GM18951 (cell line): ENCODE results near the gene DSCAML1.

Source experiments
- POLR2A ChIP-seq: IDR thresholded peaks from 4 replicates; pipeline ENCODE4 v1.6.1; 2011; ENCODE audit warnings: mild to moderate bottlenecking; ENCODE audit not compliant: insufficient read length, insufficient read depth; ENCODE audit errors: extremely low read depth
- in situ Hi-C: fragments of 300-500 bp; cut with MboI; formaldehyde crosslinking; loops from one replicate; pipeline ENCODE4 v1.12.0; 2022; ENCODE audit warnings: low sequenced_read_pairs, mixed read lengths, inconsistent platforms; ENCODE audit not compliant: unreplicated experiment

The DSCAML1 gene

GRCh38 chr11:117684111-117684510 lies 112.9 kb downstream of the DSCAML1 start:
- in situ Hi-C loops, result no loop called here
- TF ChIP-seq POLR2A, result no peak

GRCh38 chr11:117681438-117681837 lies 115.6 kb downstream of the DSCAML1 start:
- no peak for TF ChIP-seq POLR2A
- in situ Hi-C loops, result no loop called here

- TF ChIP-seq POLR2A, result no peak
- in situ Hi-C loops, result no loop called here
Measured at GRCh38 chr11:117679461-117679860, 117.6 kb downstream of the DSCAML1 start.

GRCh38 chr11:117678658-117679406 lies 118.2 kb downstream of the DSCAML1 start:
- in situ Hi-C loops, result no loop called here
- no peak for TF ChIP-seq POLR2A

GRCh38 chr11:117677729-117678310 lies 119.2 kb downstream of the DSCAML1 start:
- no peak for TF ChIP-seq POLR2A
- in situ Hi-C loops, result no loop called here

GRCh38 chr11:117676501-117676900 lies 120.5 kb downstream of the DSCAML1 start:
- TF ChIP-seq POLR2A, result no peak

GRCh38 chr11:117673602-117674001 lies 123.4 kb downstream of the DSCAML1 start:
- in situ Hi-C loops, result no loop called here

More at GRCh38 chr11:117676501-117676900, 120.5 kb downstream of the DSCAML1 start:
- in situ Hi-C loops, result no loop called here

GRCh38 chr11:117671370-117671769 lies 125.6 kb downstream of the DSCAML1 start:
- no peak for TF ChIP-seq POLR2A
- in situ Hi-C loops, result no loop called here

More at GRCh38 chr11:117673602-117674001, 123.4 kb downstream of the DSCAML1 start:
- TF ChIP-seq POLR2A, result no peak

GRCh38 chr11:117670924-117671323 lies 126.1 kb downstream of the DSCAML1 start:
- in situ Hi-C loops, result no loop called here
- TF ChIP-seq POLR2A, result no peak

- in situ Hi-C loops, result no loop called here
- no peak for TF ChIP-seq POLR2A
Measured at GRCh38 chr11:117670443-117670842, 126.6 kb downstream of the DSCAML1 start.

- in situ Hi-C loops, result no loop called here
- TF ChIP-seq POLR2A, result no peak
Measured at GRCh38 chr11:117669616-117670015, 127.4 kb downstream of the DSCAML1 start.

- TF ChIP-seq POLR2A, result no peak
- in situ Hi-C loops, result no loop called here
Measured at GRCh38 chr11:117669062-117669461, 128.0 kb downstream of the DSCAML1 start.

- in situ Hi-C loops, result no loop called here
- no peak for TF ChIP-seq POLR2A
Measured at GRCh38 chr11:117668321-117668751, 128.7 kb downstream of the DSCAML1 start.

GRCh38 chr11:117664897-117665296 lies 132.1 kb downstream of the DSCAML1 start:
- in situ Hi-C loops, result no loop called here
- no peak for TF ChIP-seq POLR2A

GRCh38 chr11:117663821-117664220 lies 133.2 kb downstream of the DSCAML1 start:
- in situ Hi-C loops, result no loop called here
- no peak for TF ChIP-seq POLR2A

- TF ChIP-seq POLR2A, result no peak
- in situ Hi-C loops, result no loop called here
Measured at GRCh38 chr11:117663414-117663813, 133.6 kb downstream of the DSCAML1 start.
